SIG-M5 treated with dmso at 0.1 percent for 504 hours (cell line): Measurements from ENCODE around the gene RNF149.
"Not testable (repeated sequence)": the region's sequence is repeated elsewhere in the genome, so short reads cannot be mapped to it uniquely, and the experiment has no call there.

Experiments used
- DNase-seq: peaks from one replicate; lab custom pipeline; 2025; ENCODE audit not compliant: unreplicated experiment; lab: John Stamatoyannopoulos, UW

Gene RNF149

DNA sequence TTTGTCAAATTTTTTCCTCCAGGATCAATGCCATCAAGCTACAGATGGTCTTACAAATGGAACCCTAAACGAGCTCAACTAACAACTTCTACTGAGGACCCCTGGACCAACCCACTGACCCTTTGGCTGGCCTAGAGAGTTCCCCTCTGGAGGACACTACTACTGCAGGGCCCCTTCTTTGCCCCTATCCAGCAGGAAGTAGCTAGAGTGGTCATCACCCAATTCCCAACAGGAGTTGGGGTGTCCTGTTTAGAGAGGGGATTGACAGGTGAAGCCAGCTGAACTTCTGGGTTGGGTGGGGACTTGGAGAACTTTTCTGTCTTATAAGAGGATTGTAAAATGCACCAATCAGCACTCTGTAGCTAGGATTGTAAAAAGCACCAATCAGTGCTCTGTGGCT, 72.5 kb downstream of the RNF149 start:
- not testable (repeated sequence) for DNase-seq

DNA sequence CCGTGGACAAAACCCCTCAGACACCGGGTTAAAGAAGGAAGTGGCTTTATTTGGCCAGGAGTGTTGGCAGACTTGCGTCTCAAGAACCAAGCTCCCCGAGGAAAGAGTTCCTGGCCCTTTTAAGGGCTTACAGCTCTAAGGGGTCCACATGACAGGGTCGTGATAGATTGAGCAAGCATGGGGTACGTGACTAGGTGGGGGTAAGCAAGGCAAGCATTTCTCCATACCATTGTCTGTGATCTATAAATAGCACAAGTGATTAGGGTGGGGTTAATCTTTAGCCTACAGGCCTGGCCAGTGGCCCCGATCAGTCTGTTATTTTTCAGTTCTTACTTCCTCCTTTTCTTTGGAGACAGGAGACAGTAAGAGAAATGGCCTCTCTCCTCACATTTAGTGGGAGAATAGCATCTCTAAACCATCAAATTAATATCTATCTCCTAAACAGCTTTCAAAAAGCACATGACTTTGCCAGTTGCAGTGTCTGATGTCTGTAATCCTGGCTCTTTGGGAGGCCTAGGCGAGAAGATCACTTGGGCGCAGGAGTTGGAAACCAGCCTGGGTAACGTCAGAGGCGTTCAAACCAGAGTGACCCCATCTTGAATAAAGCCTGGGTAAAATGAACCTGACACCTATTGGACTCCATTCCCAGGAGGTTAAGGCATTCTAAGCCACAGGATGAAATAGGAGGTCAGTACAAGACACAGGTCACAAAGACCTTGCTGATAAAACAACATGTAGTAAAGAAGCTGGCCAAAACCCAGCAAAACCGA, 74.1 kb downstream of the RNF149 start:
- no peak for DNase-seq

DNA sequence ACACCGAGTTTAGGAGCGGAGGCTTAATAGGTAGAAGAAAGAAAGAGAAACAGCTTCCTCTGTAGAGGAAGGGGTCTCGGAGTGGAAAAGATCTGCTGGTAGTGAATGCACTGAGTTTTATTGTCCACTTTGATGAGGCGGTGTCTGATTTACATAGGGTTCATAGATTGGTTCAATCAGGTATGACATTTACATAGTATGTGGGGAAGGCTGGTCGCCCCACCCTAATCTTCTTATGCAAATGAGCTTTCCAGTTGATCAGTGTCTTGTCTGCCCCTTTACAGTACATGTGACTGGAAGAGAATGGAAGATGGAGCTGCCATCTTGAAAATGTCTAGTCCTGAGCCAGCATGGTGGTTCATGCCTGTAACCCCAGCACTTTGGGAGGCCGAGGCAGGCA, 75.7 kb downstream of the RNF149 start:
- DNase-seq, result no peak

GRCh38 chr2:101231937-101232730, 76.4 kb downstream of the RNF149 start:
- no peak for DNase-seq

GRCh38 chr2:101231240-101231639, 77.3 kb downstream of the RNF149 start:
- no peak for DNase-seq

GRCh38 chr2:101230541-101231001, 77.9 kb downstream of the RNF149 start:
- DNase-seq, result no peak
